HCT116 (cell line): ENCODE data around the gene DGKE. TPM values are rescaled to one million over a fixed set of nuclear protein-coding genes. Genes with fewer than 3 reads are reported as not detected.

Experiments
- ATF3 ChIP-seq: IDR thresholded peaks from 2 replicates; pipeline ENCODE4 v1.6.1; 2012
- CBX3 ChIP-seq: IDR thresholded peaks from 2 replicates; pipeline ENCODE4 v1.6.1; 2012; ENCODE audit warnings: low read depth
- ELF1 ChIP-seq: IDR thresholded peaks from 2 replicates; pipeline ENCODE4 v1.6.1; 2012; ENCODE audit warnings: low read depth, borderline replicate concordance
- EZH2 ChIP-seq: fragments of 200-600 bp; sonication (generic); IDR thresholded peaks from 2 replicates; pipeline ENCODE4 v1.6.1; 2017; ENCODE audit warnings: antibody characterized with exemption, mixed run types
- JUND ChIP-seq: IDR thresholded peaks from 2 replicates; pipeline ENCODE4 v1.6.1; 2012
- POLR2A ChIP-seq: IDR thresholded peaks from 2 replicates; pipeline ENCODE4 v1.7.0; 2011; ENCODE audit warnings: borderline replicate concordance; ENCODE audit not compliant: insufficient read depth, insufficient read length; ENCODE audit errors: extremely low read depth
- POLR2AphosphoS5 ChIP-seq: IDR thresholded peaks from 2 replicates; pipeline ENCODE4 v1.6.1; 2011; ENCODE audit warnings: mild to moderate bottlenecking, low read depth, low read length, moderate library complexity
- RAD21 ChIP-seq: IDR thresholded peaks from 2 replicates; pipeline ENCODE4 v1.6.1; 2012; ENCODE audit warnings: low read depth, mild to moderate bottlenecking
- SRF ChIP-seq: IDR thresholded peaks from 2 replicates; pipeline ENCODE4 v1.6.1; 2012; ENCODE audit warnings: low read depth
- TCF7L2 ChIP-seq: IDR thresholded peaks from 2 replicates; pipeline ENCODE4 v1.7.0; 2011; ENCODE audit warnings: borderline replicate concordance, inconsistent platforms; ENCODE audit not compliant: insufficient read depth, insufficient read length; ENCODE audit errors: extremely low read depth
- YY1 ChIP-seq: IDR thresholded peaks from 2 replicates; pipeline ENCODE4 v1.6.1; 2011; ENCODE audit warnings: low read length, low read depth, moderate library complexity, mild to moderate bottlenecking; ENCODE audit not compliant: insufficient replicate concordance; ENCODE audit errors: extremely low read depth
- ZFX ChIP-seq: fragments of 450-650 bp; IDR thresholded peaks from 2 replicates; pipeline ENCODE4 v1.6.1; 2017
- ZNF274 ChIP-seq: fragments of 200-500 bp; sonication (Bioruptor generic); IDR thresholded peaks from 2 replicates; pipeline ENCODE4 v1.6.1; 2014; ENCODE audit warnings: mild to moderate bottlenecking, low read depth, low read length, inconsistent platforms
- total RNA-seq: library from RNA; stranded (reverse); gene quantifications from one replicate; pipeline ENCODE4 v1.2.1, GENCODE V29; 2021; ENCODE audit not compliant: unreplicated experiment
- TF ChIP-seq, protein P1 (sequence below): IDR thresholded peaks from 2 replicates; pipeline ENCODE4 v1.6.1; 2011; ENCODE audit warnings: mild to moderate bottlenecking, low read length, moderate library complexity; ENCODE audit not compliant: insufficient replicate concordance; ENCODE audit errors: extremely low read depth

Gene DGKE
- total RNA-seq, 1 experiment from 2014 or later: 5.2 TPM

DNA sequence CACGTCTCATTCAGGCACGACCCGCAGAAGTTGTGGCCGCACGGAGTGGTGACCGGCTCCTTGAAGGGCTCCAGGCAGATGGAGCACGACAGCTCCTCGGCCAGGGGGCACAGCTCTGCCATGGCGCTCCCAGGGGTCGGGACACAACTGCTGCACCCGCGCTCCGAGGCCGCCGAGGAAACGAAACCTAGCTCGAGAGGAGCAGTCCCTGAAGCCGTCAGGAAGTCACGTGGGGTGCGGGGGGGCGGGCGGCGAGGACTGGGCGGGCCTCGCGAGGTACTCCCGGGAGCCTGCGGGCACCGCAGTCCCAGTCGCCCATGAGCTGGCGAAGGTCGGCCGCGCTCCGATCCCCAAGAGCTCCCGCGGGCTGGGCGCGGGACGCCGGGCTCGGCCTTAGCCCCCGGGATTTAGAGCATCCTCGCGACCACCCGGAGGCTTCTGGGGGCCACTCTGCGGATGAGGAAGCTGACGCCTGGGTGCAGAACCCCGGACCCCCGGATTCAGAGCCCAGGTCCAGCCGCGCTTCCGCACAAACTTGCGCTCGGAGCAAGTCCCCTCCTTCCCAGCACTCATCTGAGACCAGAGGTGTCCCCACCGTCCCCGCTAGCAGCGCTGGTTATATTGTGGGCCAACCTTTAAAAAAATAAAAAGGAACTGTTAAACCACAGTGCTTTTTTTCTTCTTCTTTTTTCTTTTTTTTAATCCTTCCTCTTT is 80.1 kb downstream of the DGKE start, which contains the start of gene TRIM25 (continued):
- TF ChIP-seq CBX3 (peak; percentile 84; the same call in 1 of the 2 replicates), SRF (no peak), ZFX (peak; percentile 80), EZH2 (no peak), JUND (no peak; the same call in 1 of the 2 replicates), RAD21 (no peak), POLR2A (peak; percentile 99), TCF7L2 (peak; percentile 12), ATF3 (no peak), ELF1 (no peak; the same call in 1 of the 2 replicates), ZNF274 (no peak), YY1 (peak; percentile 18), POLR2AphosphoS5 (peak; percentile 100)
- TF ChIP-seq, protein P1, sequence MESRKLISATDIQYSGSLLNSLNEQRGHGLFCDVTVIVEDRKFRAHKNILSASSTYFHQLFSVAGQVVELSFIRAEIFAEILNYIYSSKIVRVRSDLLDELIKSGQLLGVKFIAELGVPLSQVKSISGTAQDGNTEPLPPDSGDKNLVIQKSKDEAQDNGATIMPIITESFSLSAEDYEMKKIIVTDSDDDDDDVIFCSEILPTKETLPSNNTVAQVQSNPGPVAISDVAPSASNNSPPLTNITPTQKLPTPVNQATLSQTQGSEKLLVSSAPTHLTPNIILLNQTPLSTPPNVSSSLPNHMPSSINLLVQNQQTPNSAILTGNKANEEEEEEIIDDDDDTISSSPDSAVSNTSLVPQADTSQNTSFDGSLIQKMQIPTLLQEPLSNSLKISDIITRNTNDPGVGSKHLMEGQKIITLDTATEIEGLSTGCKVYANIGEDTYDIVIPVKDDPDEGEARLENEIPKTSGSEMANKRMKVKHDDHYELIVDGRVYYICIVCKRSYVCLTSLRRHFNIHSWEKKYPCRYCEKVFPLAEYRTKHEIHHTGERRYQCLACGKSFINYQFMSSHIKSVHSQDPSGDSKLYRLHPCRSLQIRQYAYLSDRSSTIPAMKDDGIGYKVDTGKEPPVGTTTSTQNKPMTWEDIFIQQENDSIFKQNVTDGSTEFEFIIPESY: peak; percentile 89
